SJSA1 (cell line): ENCODE data around the gene TMEM190. TPM values are rescaled to one million over a fixed set of nuclear protein-coding genes. Genes with fewer than 3 reads are reported as not detected.

Source experiments
- DNase-seq, 2 experiments: peaks; one replicate each; pipeline ENCODE4 v3.0.0-alpha.2; 2015 to 2020; ENCODE audit warnings: low spot score in 2 of 2, low read depth in 1 of 2
- H3K27ac ChIP-seq: fragments of 250-450 bp; sonication (Bioruptor Pico); 2 replicates; pipeline ENCODE4 v1.5.1; 2020; ENCODE audit warnings: mild to moderate bottlenecking, moderate library complexity
- H3K27me3 ChIP-seq: fragments of 250-450 bp; sonication (Bioruptor Pico); replicated peaks from 2 replicates; pipeline ENCODE4 v1.5.1; 2020; ENCODE audit warnings: mild to moderate bottlenecking, moderate library complexity
- H3K36me3 ChIP-seq: fragments of 250-450 bp; sonication (Bioruptor Pico); 2 replicates; pipeline ENCODE4 v1.5.1; 2020; ENCODE audit warnings: mild to moderate bottlenecking
- H3K4me1 ChIP-seq: fragments of 250-450 bp; sonication (Bioruptor Pico); replicated peaks from 2 replicates; pipeline ENCODE4 v1.6.1; 2021; ENCODE audit warnings: mild to moderate bottlenecking
- H3K4me3 ChIP-seq: fragments of 250-450 bp; sonication (Bioruptor Pico); 2 replicates; pipeline ENCODE4 v1.5.1; 2020; ENCODE audit warnings: mild to moderate bottlenecking
- H3K9me3 ChIP-seq: fragments of 250-450 bp; sonication (Bioruptor Pico); replicated peaks from 2 replicates; pipeline ENCODE4 v1.5.1; 2020; ENCODE audit warnings: mild to moderate bottlenecking
- total RNA-seq: library from RNA; depleted of rRNA; stranded (reverse); fragments of >200 nt; shearing (Covaris generic); gene quantifications from 2 replicates; pipeline ENCODE4 v1.2.3, GENCODE V29; 2014

The TMEM190 gene
- total RNA-seq, 1 experiment from 2014 or later, result not detected

DNA sequence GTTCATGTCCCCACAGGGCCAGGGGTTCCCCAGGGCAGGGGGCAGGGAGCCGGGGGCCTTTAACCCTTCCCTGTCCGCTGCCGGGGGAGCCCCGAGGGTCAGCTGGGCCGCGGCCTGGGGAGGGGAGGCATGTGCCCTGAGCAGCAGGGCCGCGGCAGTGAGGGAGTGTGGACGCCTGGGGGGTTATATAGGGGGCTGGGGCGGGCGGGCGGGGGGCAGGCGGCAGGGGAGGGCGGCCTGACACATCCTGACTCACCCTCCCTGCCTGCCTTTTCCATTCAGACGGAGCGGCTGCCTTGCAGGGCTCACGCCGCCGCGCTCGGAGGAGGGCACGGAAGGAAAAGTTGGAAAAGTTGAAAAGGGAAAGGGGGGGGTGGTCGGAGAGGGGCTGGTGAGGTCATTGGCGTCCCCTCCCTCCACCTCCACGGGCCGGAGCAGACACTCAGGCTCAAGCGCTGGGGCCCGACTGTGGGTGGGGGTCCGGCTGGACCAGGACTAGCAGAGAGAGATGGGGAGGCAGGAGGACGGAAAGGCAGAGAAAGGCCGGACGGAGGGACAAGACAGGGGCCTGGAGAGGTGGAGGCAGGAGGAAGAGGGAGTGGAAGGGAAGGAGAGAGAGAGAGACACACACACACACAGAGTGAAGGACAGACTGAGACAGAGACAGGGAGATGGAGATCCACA, 6.2 kb upstream of the TMEM190 start, which contains the start of gene IL11:
IL11 (minus strand) TSS at position 159 of the 684 bp plus-strand sequence; CDS start at position 6, 153 bp downstream.
- H3K4me1 ChIP-seq, result peaks cover 61% of the 10 kb centered on the region
- peaks cover 42% of the 10 kb centered on the region for H3K36me3 ChIP-seq
- no peaks in the 10 kb centered on the region for H3K27me3 ChIP-seq
- no peaks in the 10 kb centered on the region for H3K9me3 ChIP-seq
- H3K4me3 ChIP-seq, result peak within 1 kb of the TSS; percentile 88
- H3K27ac ChIP-seq, result peak within 1 kb of the TSS; percentile 71
- peak; percentile 85 to 90 for DNase-seq

DNA sequence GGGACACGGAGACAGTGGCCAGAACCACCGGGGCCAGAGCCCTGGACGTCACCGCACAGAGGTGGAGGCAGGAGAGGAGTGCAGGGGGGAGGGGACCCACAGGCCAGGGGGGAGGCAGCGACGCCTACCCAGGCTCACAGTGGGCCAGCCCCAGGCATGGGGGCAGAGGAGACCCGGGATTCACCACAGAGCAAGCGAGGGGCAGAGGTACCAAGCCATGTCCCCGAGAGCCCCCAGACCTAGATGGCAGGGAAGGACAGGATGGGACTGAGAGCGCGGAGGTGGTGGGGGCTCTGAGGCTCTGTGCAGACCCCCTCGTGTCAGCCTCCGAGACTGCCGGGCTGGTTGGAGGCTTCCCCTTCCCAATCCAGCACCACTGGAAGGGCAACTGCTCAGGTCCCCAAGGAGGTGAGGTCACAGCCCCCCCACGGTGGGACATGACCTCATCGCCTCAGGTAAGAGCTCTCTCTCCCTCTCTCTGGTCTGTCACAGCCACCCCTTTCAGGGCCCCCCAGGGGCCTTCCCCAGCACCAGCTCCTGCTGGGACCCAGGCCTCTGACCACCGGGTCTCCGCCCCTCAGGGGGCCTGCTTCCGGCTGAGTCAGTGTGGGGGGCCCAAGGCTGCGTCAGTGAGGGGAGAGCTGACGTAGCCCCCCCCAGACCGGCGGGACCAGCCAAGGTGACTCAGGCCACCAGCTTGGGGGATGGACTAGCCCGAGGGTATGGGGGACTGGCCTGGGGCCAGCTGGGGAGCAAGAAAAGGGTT, 4.1 kb upstream of the TMEM190 start:
- Histone ChIP-seq H3K9me3 (no peaks in the 10 kb centered on the region), H3K36me3 (peaks cover 24% of the 10 kb centered on the region), H3K4me1 (peaks cover 58% of the 10 kb centered on the region), H3K27me3 (no peaks in the 10 kb centered on the region), H3K4me3 (no peak overlapping the region), H3K27ac (peak overlapping the region; percentile 76)
- DNase-seq, result peak; percentile 93 to 95

DNA sequence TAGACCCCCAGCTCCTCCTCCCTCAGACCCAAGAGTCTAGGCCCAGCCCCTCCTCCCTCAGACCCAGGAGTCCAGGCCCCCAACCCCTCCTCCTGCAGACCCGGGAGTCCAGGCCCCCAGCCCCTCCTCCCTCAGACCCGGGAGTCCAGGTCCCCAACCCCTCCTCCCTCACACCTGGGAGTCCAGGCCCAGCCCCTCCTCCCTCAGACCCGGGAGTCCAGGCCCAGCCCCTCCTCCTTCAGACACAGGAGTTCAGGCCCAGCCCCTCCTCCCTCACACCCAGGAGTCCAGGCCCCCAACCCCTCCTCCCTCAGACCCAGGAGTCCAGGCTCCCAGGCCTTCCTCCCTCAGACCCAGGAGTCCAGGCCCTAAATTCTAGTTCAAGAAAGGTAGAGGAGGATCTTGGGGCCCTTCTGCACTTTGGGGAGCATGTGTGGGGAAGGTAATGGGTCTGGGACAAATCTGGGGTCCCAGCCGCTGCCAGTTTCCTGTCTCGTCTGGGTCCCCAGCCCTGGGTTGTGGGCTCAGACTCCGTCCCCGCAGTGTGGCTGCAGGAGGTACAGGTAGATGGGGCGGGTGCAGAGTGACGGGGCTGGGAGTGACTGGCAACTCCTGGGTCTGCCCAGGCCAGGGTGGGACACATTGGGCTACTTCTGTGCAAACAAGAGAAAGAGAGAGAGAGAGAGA, 3.2 kb upstream of the TMEM190 start:
- peak overlapping the region; percentile 92 for H3K27ac ChIP-seq
- no peaks in the 10 kb centered on the region for H3K9me3 ChIP-seq
- DNase-seq, result peak in 1 of 2 experiments; percentile 38
- H3K27me3 ChIP-seq, result no peaks in the 10 kb centered on the region
- H3K36me3 ChIP-seq, result peaks cover 14% of the 10 kb centered on the region
- peaks cover 55% of the 10 kb centered on the region for H3K4me1 ChIP-seq
- no peak overlapping the region for H3K4me3 ChIP-seq

DNA sequence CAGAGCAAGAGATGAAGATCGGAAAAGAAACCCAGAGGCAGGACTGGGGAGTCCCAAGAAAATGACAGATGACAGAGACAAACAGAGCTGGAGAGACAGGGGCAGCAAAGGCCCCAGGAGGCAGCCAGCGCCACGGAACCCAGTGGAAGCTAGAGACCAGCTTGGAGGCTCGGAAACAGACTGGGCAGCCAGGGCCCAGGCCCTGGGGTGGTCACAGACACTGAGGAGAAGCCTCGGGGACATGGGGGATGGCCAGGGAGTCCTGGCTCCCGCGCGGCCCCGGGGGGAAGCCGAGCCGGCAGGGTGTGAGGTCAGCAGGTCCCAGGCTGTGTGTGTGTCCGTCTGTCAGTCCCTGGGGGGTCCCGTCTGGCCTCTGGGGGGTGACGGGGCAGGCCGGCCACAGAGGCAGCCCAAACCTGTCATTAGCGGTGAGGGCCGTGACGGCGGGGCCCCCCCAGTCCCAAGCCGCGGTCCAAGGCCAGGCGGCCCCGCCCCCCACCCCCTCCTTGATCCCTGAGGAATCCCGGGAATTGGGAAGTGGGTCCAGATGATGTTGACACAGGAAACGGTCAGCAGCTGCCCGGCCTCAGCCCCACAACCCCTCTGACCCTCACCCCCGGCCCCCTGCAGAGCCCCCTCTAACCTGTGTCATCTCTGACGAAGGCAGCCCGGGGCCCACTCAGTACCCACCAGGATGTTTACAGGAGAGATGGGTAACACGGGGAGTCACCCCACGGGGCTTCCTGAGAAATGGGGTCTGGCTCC, 2.5 kb upstream of the TMEM190 start:
- Histone ChIP-seq H3K9me3 (no peaks in the 10 kb centered on the region), H3K4me3 (no peak overlapping the region)

DNA sequence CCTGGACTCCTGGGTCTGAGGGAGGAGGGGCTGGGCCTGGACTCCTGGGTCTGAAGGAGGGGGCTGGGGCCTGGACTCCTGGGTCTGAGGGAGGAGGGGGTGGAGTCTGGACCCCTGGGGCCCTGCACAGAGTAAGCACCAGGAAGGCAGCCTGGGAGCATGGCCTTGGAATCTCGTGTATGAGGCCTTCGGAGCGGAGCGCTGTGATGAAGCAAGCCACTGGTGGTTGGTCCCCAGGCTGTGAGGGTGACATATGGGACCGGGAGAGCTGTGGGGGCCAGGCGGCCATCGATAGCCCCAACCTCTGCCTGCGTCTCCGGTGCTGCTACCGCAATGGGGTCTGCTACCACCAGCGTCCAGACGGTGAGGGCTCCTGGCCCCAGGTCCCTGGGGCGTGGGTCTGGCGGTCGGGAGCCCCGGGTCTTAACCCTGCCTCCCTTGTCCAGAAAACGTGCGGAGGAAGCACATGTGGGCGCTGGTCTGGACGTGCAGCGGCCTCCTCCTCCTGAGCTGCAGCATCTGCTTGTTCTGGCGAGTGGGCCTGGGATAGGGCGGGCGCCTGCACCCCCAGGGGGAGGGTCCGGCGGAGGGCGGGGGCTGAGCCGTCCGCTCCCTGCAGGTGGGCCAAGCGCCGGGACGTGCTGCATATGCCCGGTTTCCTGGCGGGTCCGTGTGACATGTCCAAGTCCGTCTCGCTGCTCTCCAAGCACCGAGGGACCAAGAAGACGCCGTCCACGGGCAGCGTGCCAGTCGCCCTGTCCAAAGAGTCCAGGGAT, 918 bp downstream of the TMEM190 start:
- no peaks in the 10 kb centered on the region for H3K9me3 ChIP-seq
- no peak for DNase-seq
- H3K4me3 ChIP-seq, result no peak overlapping the region
- no peak overlapping the region for H3K27ac ChIP-seq
- peaks cover 20% of the 10 kb centered on the region for H3K4me1 ChIP-seq
- no peaks in the 10 kb centered on the region for H3K36me3 ChIP-seq
- no peaks in the 10 kb centered on the region for H3K27me3 ChIP-seq

More for the DNA sequence above, 2.5 kb upstream of the TMEM190 start:
- Histone ChIP-seq H3K27ac (peak overlapping the region; percentile 92), H3K27me3 (no peaks in the 10 kb centered on the region), H3K36me3 (peaks cover 7% of the 10 kb centered on the region), H3K4me1 (peaks cover 48% of the 10 kb centered on the region)
- peak; percentile 86 to 94 for DNase-seq

DNA sequence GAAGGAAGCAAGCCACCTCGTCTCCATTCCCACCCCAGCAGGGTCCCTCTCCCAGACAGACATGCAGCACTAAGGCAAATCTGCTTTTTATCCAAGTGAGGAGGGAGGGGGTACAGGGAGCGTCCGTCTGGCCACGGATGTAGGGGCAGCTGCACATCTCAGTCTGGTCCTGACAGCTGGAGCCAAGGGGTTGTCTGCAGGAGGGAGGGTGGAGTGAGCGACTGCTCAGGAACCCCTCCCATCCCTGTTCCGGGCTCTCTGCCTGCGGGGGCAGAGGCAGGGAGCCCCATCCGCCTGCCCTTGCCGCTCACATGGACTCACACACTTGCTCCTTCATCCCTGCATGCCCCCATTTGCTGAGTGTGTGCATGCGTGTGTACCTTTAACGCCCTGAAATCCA, 2.5 kb downstream of the TMEM190 start:
- no peak overlapping the region for H3K4me3 ChIP-seq
- no peaks in the 10 kb centered on the region for H3K36me3 ChIP-seq
- H3K9me3 ChIP-seq, result 0 out of 2 replicates have a peak, but pooled peaks cover 2% of the 10 kb centered on the region
- H3K4me1 ChIP-seq, result peaks cover 15% of the 10 kb centered on the region
- no peak overlapping the region for H3K27ac ChIP-seq
- no peak for DNase-seq
- no peaks in the 10 kb centered on the region for H3K27me3 ChIP-seq

DNA sequence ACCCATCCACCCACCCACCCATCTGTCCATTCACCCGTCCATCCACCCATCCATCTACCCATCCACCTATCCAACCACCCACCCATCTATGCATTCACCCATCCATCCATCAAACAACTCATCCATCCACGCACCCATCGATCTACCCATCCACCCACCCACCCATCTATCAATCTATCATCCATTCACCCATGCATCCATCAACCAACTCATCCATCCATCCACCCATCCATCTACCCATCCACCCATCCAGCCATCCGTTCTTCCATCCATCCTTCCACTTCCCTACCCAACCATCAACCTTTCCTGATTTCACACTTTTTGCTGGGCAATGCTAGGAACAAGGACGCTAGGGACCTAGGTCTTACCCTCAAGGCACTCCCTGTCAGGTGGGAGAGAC, 5.4 kb downstream of the TMEM190 start:
- no peak for DNase-seq
- H3K4me3 ChIP-seq, result no peak overlapping the region
- H3K27ac ChIP-seq, result no peak overlapping the region
- peaks cover 12% of the 10 kb centered on the region for H3K36me3 ChIP-seq
- peaks cover 26% of the 10 kb centered on the region for H3K4me1 ChIP-seq
- 0 out of 2 replicates have a peak, but pooled peaks cover 2% of the 10 kb centered on the region for H3K9me3 ChIP-seq
- H3K27me3 ChIP-seq, result no peaks in the 10 kb centered on the region

DNA sequence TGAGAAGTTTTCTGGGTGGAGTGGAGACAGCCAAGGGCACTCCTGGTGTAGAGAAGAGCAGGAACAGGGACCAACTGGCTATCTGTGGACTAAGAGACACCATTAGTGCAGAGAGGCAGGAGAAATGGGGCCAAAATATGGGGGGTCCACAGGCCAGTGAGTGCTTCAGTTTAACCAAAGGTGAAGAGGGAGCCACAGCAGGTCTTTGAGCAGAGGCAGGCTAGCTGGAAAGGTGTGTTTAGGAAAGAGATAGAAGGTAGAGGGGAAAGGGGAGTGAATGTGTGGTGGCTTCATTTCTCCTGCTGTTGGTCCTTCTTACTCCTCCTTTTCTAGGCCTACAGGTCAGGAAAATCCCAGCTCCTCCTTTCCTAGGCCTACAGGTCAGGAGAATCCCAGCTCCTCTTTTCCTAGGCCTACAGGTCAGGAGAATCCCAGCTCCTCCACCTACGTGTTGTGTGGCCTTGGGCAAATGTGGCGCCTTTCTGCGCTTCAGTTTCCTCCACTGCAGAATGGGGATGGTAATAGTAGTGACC, 6.0 kb downstream of the TMEM190 start:
- DNase-seq, result no peak
- H3K9me3 ChIP-seq, result 0 out of 2 replicates have a peak, but pooled peaks cover 2% of the 10 kb centered on the region
- H3K27ac ChIP-seq, result no peak overlapping the region
- H3K4me3 ChIP-seq, result no peak overlapping the region
- H3K4me1 ChIP-seq, result peaks cover 31% of the 10 kb centered on the region
- no peaks in the 10 kb centered on the region for H3K27me3 ChIP-seq
- H3K36me3 ChIP-seq, result peaks cover 18% of the 10 kb centered on the region

DNA sequence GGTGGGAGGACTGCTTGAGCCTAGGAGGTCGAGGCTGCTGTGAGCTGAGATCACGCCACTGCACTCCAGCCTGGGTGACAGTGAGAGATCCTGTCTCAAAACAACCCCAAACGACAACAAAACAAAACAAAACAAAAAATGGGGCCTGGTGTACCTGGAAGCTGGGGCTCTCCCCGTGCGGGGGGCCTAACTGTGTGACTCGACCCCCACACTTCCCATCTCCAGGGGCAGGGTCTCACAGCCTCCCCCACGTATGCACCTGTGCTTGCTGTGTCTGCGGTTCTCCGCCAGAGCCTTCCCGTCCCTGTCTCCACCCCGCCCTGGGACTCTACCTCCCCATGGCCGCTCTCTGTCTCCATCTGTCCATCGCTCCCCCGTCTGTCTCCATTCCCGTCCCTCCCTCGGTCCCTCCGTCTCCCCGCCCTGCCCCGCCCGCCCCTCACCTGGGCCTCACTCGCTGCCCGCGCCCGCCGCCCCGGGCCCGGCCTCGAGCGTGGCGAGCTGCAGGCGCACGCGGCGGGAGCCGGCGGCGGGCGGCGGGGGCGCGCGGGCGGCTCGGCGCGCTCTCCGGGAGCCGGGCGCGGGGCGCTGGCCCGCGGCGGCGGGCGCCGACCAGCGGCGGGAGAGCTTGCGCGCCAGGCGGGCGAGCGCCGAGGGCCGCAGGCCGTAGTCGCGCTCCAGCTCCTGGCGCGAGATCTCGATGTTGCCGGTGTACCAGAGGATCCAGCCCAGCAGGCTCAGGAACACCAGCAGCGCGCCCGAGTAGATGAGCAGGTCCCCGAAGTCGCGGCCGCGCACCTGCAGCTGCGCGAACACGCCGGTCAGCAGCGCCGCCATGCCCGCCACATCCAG, 6.9 kb downstream of the TMEM190 start:
- Histone ChIP-seq H3K4me1 (peaks cover 41% of the 10 kb centered on the region), H3K27ac (no peak overlapping the region), H3K36me3 (peaks cover 27% of the 10 kb centered on the region), H3K9me3 (0 out of 2 replicates have a peak, but pooled peaks cover 2% of the 10 kb centered on the region), H3K4me3 (peak overlapping the region; percentile 27), H3K27me3 (no peaks in the 10 kb centered on the region)
- DNase-seq, result no peak

DNA sequence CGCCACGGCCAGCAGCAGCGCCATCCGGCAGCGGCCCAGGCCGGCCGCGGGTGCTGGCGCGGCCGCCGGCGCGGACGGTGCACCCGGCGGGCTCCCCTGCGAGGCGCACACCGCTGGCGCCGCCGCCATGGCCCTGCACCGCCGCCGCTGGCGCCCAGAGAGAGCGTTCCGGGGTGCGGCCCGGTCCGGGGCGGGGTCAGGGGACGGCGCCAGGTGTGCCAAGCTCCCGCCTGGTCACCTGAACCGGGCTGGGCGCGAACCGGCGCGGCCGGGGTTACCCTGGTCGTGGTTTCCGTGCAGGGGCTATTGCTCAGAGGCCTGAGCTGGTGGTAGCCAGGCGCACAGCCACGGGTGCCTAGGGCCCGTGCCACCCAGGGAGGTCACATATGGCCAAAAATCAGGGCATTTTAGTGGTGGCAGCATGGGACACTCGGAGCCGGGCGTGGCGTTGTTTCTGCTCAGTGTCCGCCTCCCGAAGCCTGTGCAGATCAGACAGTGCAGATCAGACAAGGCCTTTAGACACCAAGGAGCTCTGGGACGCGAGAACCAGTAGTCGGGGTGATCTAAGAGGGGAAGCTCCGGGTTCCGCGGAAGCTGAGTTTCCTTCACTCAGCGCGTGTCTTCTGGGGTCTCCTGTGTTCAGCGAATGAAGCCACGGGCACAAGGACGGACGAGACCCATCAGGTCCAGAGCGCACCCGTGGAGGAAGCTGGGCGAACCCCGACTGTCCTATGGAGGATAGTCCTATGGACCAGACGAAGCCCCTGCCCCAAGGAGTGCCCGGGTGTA, 7.7 kb downstream of the TMEM190 start, which contains the start of gene TMEM238:
TMEM238 (minus strand) TSS at position 162 of the 789 bp plus-strand sequence; CDS start at position 129, 33 bp downstream.
- Histone ChIP-seq H3K27me3 (no peaks in the 10 kb centered on the region), H3K4me1 (peaks cover 45% of the 10 kb centered on the region), H3K36me3 (peaks cover 35% of the 10 kb centered on the region), H3K4me3 (peak within 1 kb of the TSS; percentile 69), H3K27ac (peak within 1 kb of the TSS; percentile 84), H3K9me3 (0 out of 2 replicates have a peak, but pooled peaks cover 2% of the 10 kb centered on the region)
- no peak for DNase-seq
